Measurements from ENCODE around the gene RIPK3.

Gene RIPK3

GRCh38 chr14:24324024-24324423, 15.8 kb downstream of the RIPK3 start:
- DNase-seq (ENCODE audit: low read depth, low spot score) = no peak

GRCh38 chr14:24323341-24323740, 16.4 kb downstream of the RIPK3 start:
- DNase-seq (ENCODE audit: low read depth, low spot score) = no peak

GRCh38 chr14:24322672-24323071, 17.1 kb downstream of the RIPK3 start:
- DNase-seq (ENCODE audit: low read depth, low spot score) = no peak

GRCh38 chr14:24321212-24321975, 18.4 kb downstream of the RIPK3 start:
- no peak for DNase-seq (ENCODE audit: low read depth, low spot score)

GRCh38 chr14:24317141-24317928, 22.5 kb downstream of the RIPK3 start:
- no peak for DNase-seq (ENCODE audit: low read depth, low spot score)

- no peak for DNase-seq (ENCODE audit: low read depth, low spot score)
Observed at GRCh38 chr14:24316597-24316950, 23.2 kb downstream of the RIPK3 start.

- no peak for DNase-seq (ENCODE audit: low read depth, low spot score)
Observed at GRCh38 chr14:24315807-24316596, 23.8 kb downstream of the RIPK3 start.

- no peak for DNase-seq (ENCODE audit: low read depth, low spot score)
Observed at GRCh38 chr14:24315243-24315806, 24.5 kb downstream of the RIPK3 start.

GRCh38 chr14:24314377-24315193, 25.2 kb downstream of the RIPK3 start:
- DNase-seq (ENCODE audit: low read depth, low spot score) = no peak

GRCh38 chr14:24313913-24314312, 25.9 kb downstream of the RIPK3 start:
- DNase-seq (ENCODE audit: low read depth, low spot score) = no peak

- no peak for DNase-seq (ENCODE audit: low read depth, low spot score)
Observed at GRCh38 chr14:24312736-24313507, 26.9 kb downstream of the RIPK3 start.

- DNase-seq (ENCODE audit: low read depth, low spot score) = no peak
Observed at GRCh38 chr14:24311837-24312615, 27.8 kb downstream of the RIPK3 start.

- peak; percentile 13 for DNase-seq (ENCODE audit: low read depth, low spot score)
Observed at GRCh38 chr14:24310646-24311604, 28.9 kb downstream of the RIPK3 start, which contains the start of gene LTB4R. Gene LTB4R, plus strand, starts transcription at chr14:24311502. Its CDS starts 4,150 bp downstream, at chr14:24315652.

- no peak for DNase-seq (ENCODE audit: low read depth, low spot score)
Observed at GRCh38 chr14:24310265-24310645, 29.5 kb downstream of the RIPK3 start.

GRCh38 chr14:24309538-24310264, 30.1 kb downstream of the RIPK3 start, which contains the start of gene LTB4R2:
Gene LTB4R2, plus strand, starts transcription at chr14:24310140. Its CDS starts 525 bp downstream, at chr14:24310665.
- no peak for DNase-seq (ENCODE audit: low read depth, low spot score)

GRCh38 chr14:24308342-24309124, 31.3 kb downstream of the RIPK3 start:
- no peak for DNase-seq (ENCODE audit: low read depth, low spot score)

All from smooth muscle cell of the brain vasculature (primary cell).